Measurements from ENCODE around the gene LRRC26. TPM values are rescaled to one million over a fixed set of nuclear protein-coding genes. Genes with fewer than 3 reads are reported as not detected.

LRRC26 gene
- total RNA-seq, 1 experiment from 2014 or later: 2.4 TPM

DNA sequence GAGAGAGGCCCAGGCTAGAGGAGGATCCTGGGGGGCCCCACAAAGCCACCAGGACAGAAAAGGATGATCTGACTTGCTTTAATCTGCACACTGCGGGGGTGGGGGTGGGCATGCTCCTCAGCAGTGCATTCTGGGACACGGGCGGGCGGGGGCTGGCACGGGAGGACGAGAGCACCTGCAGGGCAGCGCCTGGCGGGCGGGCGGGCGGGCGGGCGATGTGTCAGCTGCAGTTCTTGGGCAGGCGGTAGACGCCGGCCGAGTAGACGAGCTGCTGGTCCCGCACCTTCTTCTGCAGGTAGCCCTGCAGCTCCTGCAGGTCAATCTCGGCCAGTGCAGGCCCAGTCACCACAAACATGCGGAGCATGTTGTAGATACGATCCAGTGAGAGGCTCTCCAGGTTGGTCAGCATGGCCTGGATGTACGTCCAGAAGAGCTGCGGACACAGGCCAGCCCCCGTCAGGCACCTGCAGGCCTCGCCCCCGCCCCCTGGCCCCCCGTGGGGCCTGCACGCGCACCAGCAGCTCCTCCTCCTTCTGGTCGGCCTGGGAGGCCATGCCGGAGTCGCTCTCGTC lies 5.0 kb upstream of the LRRC26 start (continued):
- TF ChIP-seq, protein P1, sequence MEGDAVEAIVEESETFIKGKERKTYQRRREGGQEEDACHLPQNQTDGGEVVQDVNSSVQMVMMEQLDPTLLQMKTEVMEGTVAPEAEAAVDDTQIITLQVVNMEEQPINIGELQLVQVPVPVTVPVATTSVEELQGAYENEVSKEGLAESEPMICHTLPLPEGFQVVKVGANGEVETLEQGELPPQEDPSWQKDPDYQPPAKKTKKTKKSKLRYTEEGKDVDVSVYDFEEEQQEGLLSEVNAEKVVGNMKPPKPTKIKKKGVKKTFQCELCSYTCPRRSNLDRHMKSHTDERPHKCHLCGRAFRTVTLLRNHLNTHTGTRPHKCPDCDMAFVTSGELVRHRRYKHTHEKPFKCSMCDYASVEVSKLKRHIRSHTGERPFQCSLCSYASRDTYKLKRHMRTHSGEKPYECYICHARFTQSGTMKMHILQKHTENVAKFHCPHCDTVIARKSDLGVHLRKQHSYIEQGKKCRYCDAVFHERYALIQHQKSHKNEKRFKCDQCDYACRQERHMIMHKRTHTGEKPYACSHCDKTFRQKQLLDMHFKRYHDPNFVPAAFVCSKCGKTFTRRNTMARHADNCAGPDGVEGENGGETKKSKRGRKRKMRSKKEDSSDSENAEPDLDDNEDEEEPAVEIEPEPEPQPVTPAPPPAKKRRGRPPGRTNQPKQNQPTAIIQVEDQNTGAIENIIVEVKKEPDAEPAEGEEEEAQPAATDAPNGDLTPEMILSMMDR (IDR thresholded peaks at IDR 0.05 in 2 of 3, conservative IDR thresholded peaks at IDR 0.05 in 1 of 3; ENCODE audit: borderline replicate concordance in 1 of 3, insufficient read depth in 1 of 3, low read depth in 2 of 3, low read length in 2 of 3): no peak
- TF ChIP-seq EZH2phosphoT487 (IDR thresholded peaks at IDR 0.05; ENCODE audit: borderline replicate concordance) (no peak), POLR2AphosphoS5 (IDR thresholded peaks at IDR 0.05; ENCODE audit: low read depth, low read length) (no peak), EGR1 (IDR thresholded peaks at IDR 0.05; ENCODE audit: low read depth) (no peak), POLR2A (IDR thresholded peaks at IDR 0.05; ENCODE audit: borderline replicate concordance, extremely low read depth, insufficient read depth, insufficient read length) (no peak), JUND (IDR thresholded peaks at IDR 0.05) (no peak), EZH2 (IDR thresholded peaks at IDR 0.05) (no peak), SRF (IDR thresholded peaks at IDR 0.05; ENCODE audit: low read depth) (no peak), ELF1 (IDR thresholded peaks at IDR 0.05; ENCODE audit: borderline replicate concordance, low read depth) (no peak)
- TF ChIP-seq, protein P2, sequence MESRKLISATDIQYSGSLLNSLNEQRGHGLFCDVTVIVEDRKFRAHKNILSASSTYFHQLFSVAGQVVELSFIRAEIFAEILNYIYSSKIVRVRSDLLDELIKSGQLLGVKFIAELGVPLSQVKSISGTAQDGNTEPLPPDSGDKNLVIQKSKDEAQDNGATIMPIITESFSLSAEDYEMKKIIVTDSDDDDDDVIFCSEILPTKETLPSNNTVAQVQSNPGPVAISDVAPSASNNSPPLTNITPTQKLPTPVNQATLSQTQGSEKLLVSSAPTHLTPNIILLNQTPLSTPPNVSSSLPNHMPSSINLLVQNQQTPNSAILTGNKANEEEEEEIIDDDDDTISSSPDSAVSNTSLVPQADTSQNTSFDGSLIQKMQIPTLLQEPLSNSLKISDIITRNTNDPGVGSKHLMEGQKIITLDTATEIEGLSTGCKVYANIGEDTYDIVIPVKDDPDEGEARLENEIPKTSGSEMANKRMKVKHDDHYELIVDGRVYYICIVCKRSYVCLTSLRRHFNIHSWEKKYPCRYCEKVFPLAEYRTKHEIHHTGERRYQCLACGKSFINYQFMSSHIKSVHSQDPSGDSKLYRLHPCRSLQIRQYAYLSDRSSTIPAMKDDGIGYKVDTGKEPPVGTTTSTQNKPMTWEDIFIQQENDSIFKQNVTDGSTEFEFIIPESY (IDR thresholded peaks at IDR 0.05; ENCODE audit: extremely low read depth, insufficient replicate concordance, low read length): no peak
- TF ChIP-seq, protein P3, sequence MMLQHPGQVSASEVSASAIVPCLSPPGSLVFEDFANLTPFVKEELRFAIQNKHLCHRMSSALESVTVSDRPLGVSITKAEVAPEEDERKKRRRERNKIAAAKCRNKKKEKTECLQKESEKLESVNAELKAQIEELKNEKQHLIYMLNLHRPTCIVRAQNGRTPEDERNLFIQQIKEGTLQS (IDR thresholded peaks at IDR 0.05): no peak

All from HCT116 (cell line).